HFF-Myc (cell line): ENCODE data around the gene LIME1.

Source experiments
- DNase-seq: peaks from one replicate; pipeline ENCODE4 v3.0.0-alpha.2; 2011; ENCODE audit warnings: low read depth; ENCODE audit errors: extremely low read depth
- H3K4me3 ChIP-seq: replicated peaks from 2 replicates; pipeline ENCODE4 v1.5.1; 2011; ENCODE audit warnings: low read depth, mild to moderate bottlenecking, control low read depth, low read length
- TF ChIP-seq, protein P1 (sequence below): IDR thresholded peaks from 2 replicates; pipeline ENCODE4 v1.5.1; 2012; ENCODE audit warnings: mild to moderate bottlenecking, low read depth, low read length, control low read depth; ENCODE audit errors: missing control alignments

LIME1 gene

GRCh38 chr20:63751471-63752271 lies 15.2 kb downstream of the LIME1 start:
- TF ChIP-seq, protein P1, sequence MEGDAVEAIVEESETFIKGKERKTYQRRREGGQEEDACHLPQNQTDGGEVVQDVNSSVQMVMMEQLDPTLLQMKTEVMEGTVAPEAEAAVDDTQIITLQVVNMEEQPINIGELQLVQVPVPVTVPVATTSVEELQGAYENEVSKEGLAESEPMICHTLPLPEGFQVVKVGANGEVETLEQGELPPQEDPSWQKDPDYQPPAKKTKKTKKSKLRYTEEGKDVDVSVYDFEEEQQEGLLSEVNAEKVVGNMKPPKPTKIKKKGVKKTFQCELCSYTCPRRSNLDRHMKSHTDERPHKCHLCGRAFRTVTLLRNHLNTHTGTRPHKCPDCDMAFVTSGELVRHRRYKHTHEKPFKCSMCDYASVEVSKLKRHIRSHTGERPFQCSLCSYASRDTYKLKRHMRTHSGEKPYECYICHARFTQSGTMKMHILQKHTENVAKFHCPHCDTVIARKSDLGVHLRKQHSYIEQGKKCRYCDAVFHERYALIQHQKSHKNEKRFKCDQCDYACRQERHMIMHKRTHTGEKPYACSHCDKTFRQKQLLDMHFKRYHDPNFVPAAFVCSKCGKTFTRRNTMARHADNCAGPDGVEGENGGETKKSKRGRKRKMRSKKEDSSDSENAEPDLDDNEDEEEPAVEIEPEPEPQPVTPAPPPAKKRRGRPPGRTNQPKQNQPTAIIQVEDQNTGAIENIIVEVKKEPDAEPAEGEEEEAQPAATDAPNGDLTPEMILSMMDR: no peak
- H3K4me3 ChIP-seq: no peak overlapping the region
- DNase-seq: no peak

GRCh38 chr20:63752411-63753101 lies 16.1 kb downstream of the LIME1 start:
- TF ChIP-seq, protein P1: no peak
- no peak for DNase-seq
- H3K4me3 ChIP-seq: no peak overlapping the region

- H3K4me3 ChIP-seq: no peak overlapping the region
- TF ChIP-seq, protein P1: no peak
- DNase-seq: no peak
Measured at GRCh38 chr20:63753381-63753780, 16.9 kb downstream of the LIME1 start.

- H3K4me3 ChIP-seq: no peak overlapping the region
- TF ChIP-seq, protein P1: no peak
- no peak for DNase-seq
Measured at GRCh38 chr20:63754008-63754407, 17.5 kb downstream of the LIME1 start.

- H3K4me3 ChIP-seq: no peak overlapping the region
- DNase-seq: no peak
- TF ChIP-seq, protein P1: no peak
Measured at GRCh38 chr20:63755933-63756647, 19.6 kb downstream of the LIME1 start.

GRCh38 chr20:63756648-63756991 lies 20.2 kb downstream of the LIME1 start:
- H3K4me3 ChIP-seq: no peak overlapping the region
- TF ChIP-seq, protein P1: no peak
- DNase-seq: no peak
